Left colon (tissue), 2 donors: Measurements from ENCODE around the gene ADARB2. TPM values are rescaled to one million over a fixed set of nuclear protein-coding genes. Genes with fewer than 3 reads are reported as not detected.
A peak's percentile ranks its signal among the peaks of the same experiment; 100 is the strongest.
"Not testable (repeated sequence)": the region's sequence is repeated elsewhere in the genome, so short reads cannot be mapped to it uniquely, and the experiment has no call there.

Experiments
- ATAC-seq: fragments of 200-7000 bp; cut with Tn5 transposase; one replicate; pipeline ENCODE4 v1.9.1; 2020; ENCODE audit warnings: mild to moderate bottlenecking, moderate library complexity
- DNase-seq, 2 donors: peaks; one replicate each; pipeline ENCODE4 v3.0.0-alpha.2; 2020
- intact Hi-C, 2 donors: fragments of 100-400 bp; cut with DNase I in 1 of 2; cut with micrococcal nuclease in 1 of 2; formaldehyde crosslinking; loops; one replicate each; pipeline versions ENCODE4 v1.11.2 to v1.14.0; 2022; cut with DNase I, micrococcal nuclease
- total RNA-seq, 2 donors: library from RNA; stranded (reverse); fragmentation: NEBNext Ultra II Directional; extraction: Animal tissue kit (Norgen Biotek cat#: 25700); gene quantifications; one replicate each; pipeline ENCODE4 v1.2.1, GENCODE V29; 2021
- donor health status: DM: no; HTN: no; CAD: no.
- donor health status: DM: yes; HTN: yes; CAD: no.

The ADARB2 gene
- total RNA-seq, 2 donors from 2014 or later, result 0.21 to 0.73 TPM

- intact Hi-C loops, result no loop called here
- DNase-seq (no peak), ATAC-seq (no peak)
These were observed 107.0 kb downstream of the ADARB2 start for GRCh38 chr10:1630304-1630703.

GRCh38 chr10:1629326-1630198, 107.8 kb downstream of the ADARB2 start:
- ATAC-seq, result no peak

DNA sequence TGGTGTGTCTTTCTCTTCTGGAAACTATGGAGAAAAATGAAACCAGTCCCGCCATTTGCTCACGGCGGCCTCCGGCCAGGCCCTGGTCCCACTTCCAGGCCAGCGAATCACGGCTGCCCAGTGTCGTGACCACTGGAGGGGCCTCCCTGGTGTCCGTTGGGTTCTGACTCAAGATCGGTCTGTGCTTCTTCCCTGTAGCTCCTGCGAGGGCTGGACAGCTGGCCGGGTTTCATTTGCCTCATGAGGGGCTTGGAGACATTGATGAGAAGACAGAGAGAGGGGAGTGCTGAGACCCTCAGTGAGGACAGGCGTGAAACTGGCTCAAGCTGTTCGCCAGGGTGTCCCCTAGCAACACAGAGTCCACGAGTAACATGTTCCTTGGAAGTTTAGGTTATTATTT, 108.6 kb downstream of the ADARB2 start:
- DNase-seq (peak in 1 of 2 donors; percentile 8), ATAC-seq (no peak)
- intact Hi-C loops, result no loop called here

More at GRCh38 chr10:1629326-1630198, 107.8 kb downstream of the ADARB2 start:
- peak in 1 of 2 donors; percentile 22 for DNase-seq
- intact Hi-C loops, result no loop called here

GRCh38 chr10:1627945-1628344, 109.4 kb downstream of the ADARB2 start:
- intact Hi-C loops, result no loop called here
- DNase-seq (peak in 1 of 2 donors; percentile 5), ATAC-seq (no peak)

DNA sequence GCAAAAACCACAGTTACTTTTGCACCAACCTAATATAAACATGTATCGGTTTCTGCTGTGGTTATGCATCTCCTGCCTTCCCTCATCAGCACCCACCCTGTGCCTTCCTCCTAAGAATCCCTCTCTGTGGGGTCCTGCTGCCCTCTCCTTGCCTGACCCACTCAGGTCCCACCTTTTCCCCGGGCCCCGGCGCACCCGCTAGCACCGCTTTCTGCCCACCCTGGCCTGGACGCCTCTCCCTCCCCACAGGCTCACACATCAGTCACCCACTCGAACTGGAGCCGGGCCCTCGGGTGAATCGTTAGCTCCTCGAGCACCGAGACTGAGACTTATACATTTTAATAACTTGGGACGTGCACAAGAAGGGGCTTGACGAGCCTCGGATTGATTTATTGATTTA, 110.5 kb downstream of the ADARB2 start:
- intact Hi-C loops, result no loop called here
- DNase-seq (peak in 1 of 2 donors; percentile 7), ATAC-seq (no peak)

DNA sequence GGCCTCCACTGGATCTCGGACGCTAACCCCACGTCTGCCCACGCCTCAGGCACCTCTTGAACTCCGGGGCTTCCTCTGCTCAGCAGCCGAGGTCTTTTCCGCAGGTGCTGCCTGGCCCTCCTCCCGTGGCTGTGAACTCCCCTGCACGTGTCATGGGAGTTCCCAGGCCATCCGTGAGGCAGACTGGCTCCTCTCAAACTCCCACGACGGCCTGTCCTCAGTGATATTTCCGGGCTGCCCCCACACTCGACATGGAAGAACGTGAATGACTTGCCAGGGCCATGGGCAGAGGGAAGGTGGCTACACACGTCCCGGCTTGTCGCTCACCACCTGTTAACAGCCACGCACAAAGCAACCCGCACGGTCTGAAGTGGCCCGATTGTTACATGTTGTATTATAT, 110.9 kb downstream of the ADARB2 start:
- DNase-seq, result peak in 1 of 2 donors; percentile 14
- ATAC-seq, result no peak
- intact Hi-C loops, result no loop called here

DNA sequence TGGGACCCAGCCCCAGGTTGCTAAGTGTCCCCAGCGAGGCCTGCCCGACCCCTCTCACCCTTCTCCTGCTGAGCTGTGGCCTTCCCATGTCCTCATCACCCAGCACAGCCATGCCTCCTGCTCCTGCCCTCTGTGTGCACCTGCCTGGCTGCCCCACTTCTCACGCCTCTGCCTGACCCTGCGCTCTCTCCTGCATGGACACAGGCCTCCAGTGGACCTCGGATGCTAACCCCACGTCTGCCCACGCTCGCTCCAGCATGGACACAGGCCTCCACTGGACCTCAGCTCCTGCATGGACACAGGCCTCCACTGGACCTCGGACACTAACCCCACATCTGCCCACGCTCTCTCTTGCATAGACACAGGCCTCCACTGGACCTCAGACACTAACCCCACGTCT, 111.6 kb downstream of the ADARB2 start:
- ATAC-seq, result no peak
- peak in 1 of 2 donors; percentile 1 for DNase-seq

DNA sequence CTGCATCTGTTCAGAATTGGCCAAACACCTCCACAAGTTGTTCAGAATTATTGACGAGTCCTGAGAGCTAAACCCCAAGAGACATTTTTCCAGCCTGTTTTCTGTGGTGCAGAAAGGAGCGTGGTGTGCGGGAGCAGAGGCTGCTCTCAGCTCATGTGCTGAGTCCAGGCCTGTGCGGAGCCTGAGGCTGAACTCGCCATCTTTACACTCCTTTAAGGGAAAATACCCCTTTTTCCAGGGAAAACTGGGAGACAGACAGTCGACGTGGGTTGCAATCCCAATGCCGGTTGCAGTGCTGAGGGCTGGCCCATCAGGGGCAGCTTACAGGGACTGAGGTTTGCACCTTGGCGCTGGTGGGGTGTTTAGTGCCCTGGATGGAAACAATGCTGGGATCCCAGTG, 112.2 kb downstream of the ADARB2 start:
- ATAC-seq (no peak), DNase-seq (peak in 1 of 2 donors; percentile 7)
- intact Hi-C loops, result no loop called here

More for the DNA sequence above, 111.6 kb downstream of the ADARB2 start:
- intact Hi-C loops, result no loop called here

DNA sequence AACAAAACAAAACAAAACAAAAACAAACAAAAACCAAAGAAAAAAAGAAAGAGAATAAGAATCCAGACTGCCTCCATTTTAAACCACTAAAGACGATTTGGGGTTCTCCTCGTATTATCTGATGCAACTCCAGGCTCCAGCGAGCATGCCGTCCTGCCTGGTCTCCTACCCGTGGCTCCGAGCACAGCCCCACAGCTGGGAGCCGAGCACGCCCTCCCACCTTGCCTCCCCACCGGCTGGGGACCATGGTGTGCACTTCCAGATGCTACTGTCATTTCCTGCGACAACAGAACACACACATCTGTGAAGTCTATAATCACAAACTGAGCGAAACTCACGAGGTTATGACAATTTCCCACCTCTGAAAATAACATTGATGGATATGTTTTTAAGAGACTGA, 113.1 kb downstream of the ADARB2 start:
- intact Hi-C loops, result no loop called here
- no peak for DNase-seq
- no peak for ATAC-seq

DNA sequence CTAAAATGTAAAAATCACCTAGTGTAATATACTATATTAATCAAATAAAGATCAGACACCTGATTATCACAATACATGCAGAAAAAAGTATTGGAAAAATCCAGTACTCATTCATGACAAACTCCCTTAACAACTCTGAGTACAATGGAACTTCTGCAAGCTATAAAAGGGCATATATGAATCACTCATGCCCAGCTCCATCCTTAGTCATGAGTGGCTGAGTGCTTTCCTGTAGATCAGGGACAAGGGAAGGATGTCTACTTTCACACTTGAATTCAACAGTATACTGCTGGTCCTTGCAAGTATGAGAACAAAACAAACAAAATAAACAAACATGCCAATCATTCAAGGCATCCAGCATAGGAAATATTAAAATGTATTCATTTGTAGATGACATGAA, 116.5 kb downstream of the ADARB2 start:
- ATAC-seq, result no peak
- DNase-seq, result no peak

GRCh38 chr10:1617376-1618317, 119.7 kb downstream of the ADARB2 start:
- ATAC-seq, intact Hi-C loops: not testable (repeated sequence)
- peak in 1 of 2 donors; percentile 1 for DNase-seq

More for the DNA sequence above, 116.5 kb downstream of the ADARB2 start:
- intact Hi-C loops, result no loop called here

- DNase-seq, ATAC-seq, intact Hi-C loops: not testable (repeated sequence)
These were observed 120.6 kb downstream of the ADARB2 start for GRCh38 chr10:1616701-1617100.

- intact Hi-C loops, result no loop called here
- no peak for ATAC-seq
- peak in 1 of 2 donors; percentile 12 for DNase-seq
These were observed 122.0 kb downstream of the ADARB2 start for GRCh38 chr10:1615186-1615954.

GRCh38 chr10:1613511-1613910, 123.8 kb downstream of the ADARB2 start:
- intact Hi-C loops, result no loop called here
- DNase-seq (peak in 1 of 2 donors; percentile 2), ATAC-seq (no peak)

DNA sequence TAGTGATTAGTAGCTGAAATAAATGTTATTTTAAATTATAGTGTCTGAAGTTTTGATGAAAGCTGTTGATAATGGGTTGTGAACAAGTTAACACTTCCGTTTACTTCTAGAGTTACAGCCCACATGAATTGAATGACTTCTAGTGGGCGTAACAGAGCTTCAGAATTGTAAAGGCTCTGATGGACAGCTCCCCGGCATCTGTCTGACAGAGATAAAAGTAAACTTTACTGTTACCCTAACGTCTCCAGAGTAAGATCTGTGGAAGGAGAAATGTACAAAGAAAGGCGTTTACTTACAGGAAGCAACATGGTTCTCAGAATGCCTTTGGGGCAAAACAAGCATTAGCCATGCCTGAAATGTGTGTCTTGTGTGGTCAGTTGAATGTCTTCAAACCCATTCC, 124.4 kb downstream of the ADARB2 start:
- DNase-seq, result no peak
- intact Hi-C loops, result no loop called here
- ATAC-seq, result no peak

- ATAC-seq (no peak), DNase-seq (peak in 1 of 2 donors; percentile 13)
- intact Hi-C loops, result no loop called here
These were observed 125.3 kb downstream of the ADARB2 start for GRCh38 chr10:1611936-1612550.

DNA sequence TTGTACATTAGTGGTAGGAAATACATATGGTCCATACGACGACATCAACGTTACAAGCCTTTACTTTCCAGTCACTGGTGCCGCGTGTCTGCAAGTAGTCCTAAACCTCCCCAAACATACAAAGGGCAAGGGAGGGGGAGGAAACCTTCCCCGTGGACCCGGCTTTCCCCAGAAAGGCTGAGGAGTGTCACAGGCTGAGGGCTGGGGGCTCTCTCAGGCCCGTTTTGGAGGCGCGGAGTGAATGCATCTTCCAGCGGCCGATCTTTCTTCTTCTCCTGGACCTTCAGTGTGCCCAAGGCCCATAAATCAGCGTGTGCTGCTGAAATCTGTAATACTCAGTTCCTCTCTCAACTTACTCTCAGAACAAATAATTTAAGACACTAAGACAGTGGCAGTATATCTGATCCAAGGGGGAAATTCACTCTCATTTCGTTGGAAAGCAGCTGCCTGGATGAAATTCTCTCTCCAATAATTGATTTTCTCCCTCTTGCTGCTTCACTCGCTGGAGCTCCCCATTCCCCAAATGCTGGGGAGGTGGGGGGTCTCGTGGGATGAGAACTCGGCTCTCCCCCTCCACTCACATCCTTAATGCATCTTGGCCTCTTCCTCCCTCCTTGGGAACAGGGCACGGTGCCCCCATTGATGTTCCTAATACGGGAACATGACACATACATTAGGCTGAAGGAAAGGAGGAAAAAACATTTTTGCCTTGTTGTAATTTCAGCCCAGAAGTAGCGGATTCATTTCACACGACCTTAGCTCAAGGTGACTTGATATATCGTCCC, 126.1 kb downstream of the ADARB2 start:
- intact Hi-C loops, result no loop called here
- DNase-seq, result peak in 1 of 2 donors; percentile 4
- ATAC-seq, result no peak

- DNase-seq (no peak), ATAC-seq (no peak)
- intact Hi-C loops, result no loop called here
These were observed 127.7 kb downstream of the ADARB2 start for GRCh38 chr10:1609648-1609970.
